Naive B cell (primary cell): ENCODE data around the gene RNF144B. TPM values are rescaled to one million over a fixed set of nuclear protein-coding genes. Genes with fewer than 3 reads are reported as not detected.
A peak's percentile ranks its signal among the peaks of the same experiment; 100 is the strongest.

ENCODE experiments used
- ATAC-seq, 2 donors: fragments of 150-1000 bp; cut with Tn5 transposase; 2 replicates each; pipeline ENCODE4 v1.10.0; 2021; ENCODE audit warnings: low read depth in 2 of 2, mild to moderate bottlenecking in 2 of 2, moderate library complexity in 2 of 2
- DNase-seq: peaks from one replicate; pipeline ENCODE4 v3.0.0; 2022
- H3K27ac Mint-ChIP-seq, 6 donors: one replicate each; pipeline ENCODE4 v1.8.0; 2020 to 2022; ENCODE audit warnings: mild to moderate bottlenecking in 6 of 6, mixed read lengths in 6 of 6, moderate library complexity in 5 of 6, inconsistent platforms in 2 of 6
- H3K27me3 Mint-ChIP-seq, 3 donors: one replicate each; pipeline ENCODE4 v1.8.0; 2021 to 2022; ENCODE audit warnings: mixed read lengths in 3 of 3, mild to moderate bottlenecking in 1 of 3
- H3K36me3 Mint-ChIP-seq, 2 donors: one replicate each; pipeline ENCODE4 v1.8.0; 2020 to 2022; ENCODE audit warnings: mixed read lengths in 2 of 2, inconsistent platforms in 1 of 2, mild to moderate bottlenecking in 1 of 2
- H3K4me1 Mint-ChIP-seq, 3 donors: one replicate each; pipeline ENCODE4 v1.8.0; 2020 to 2022; ENCODE audit warnings: mixed read lengths in 3 of 3, inconsistent platforms in 1 of 3, mild to moderate bottlenecking in 1 of 3, moderate library complexity in 1 of 3
- H3K4me3 Mint-ChIP-seq, 8 donors: one replicate each; pipeline ENCODE4 v1.8.0; 2020 to 2022; ENCODE audit warnings: mild to moderate bottlenecking in 8 of 8, mixed read lengths in 8 of 8, moderate library complexity in 8 of 8, inconsistent platforms in 2 of 8
- H3K9me3 Mint-ChIP-seq, 7 donors: one replicate each; pipeline ENCODE4 v1.8.0; 2020 to 2022; ENCODE audit warnings: mixed read lengths in 7 of 7, mild to moderate bottlenecking in 5 of 7, inconsistent platforms in 2 of 7, moderate library complexity in 1 of 7
- polyA plus RNA-seq, 6 donors: library from polyadenylated mRNA; unstranded; fragments of 300-500 nt; fragmentation: Illumina TruSeq; gene quantifications; one replicate each; pipeline ENCODE4 v1.2.3, GENCODE V29; 2021; ENCODE audit warnings: low read depth in 6 of 6

The RNF144B gene
- polyA plus RNA-seq, 6 donors from 2014 or later, result 3.4 to 17.4 (median 8.9) TPM

- DNase-seq (no peak), ATAC-seq (no peak)
- Mint-ChIP-seq H3K4me1 (peaks cover 10 to 12% (median 11%) of the 10 kb centered on the region in 3 donors), H3K36me3 (no peaks in the 10 kb centered on the region), H3K9me3 (peaks cover 0 to 6% (median 0%) of the 10 kb centered on the region in 7 donors), H3K27ac (peak overlapping the region in 2 of 6 donors; percentile 44 to 52), H3K27me3 (no peaks in the 10 kb centered on the region), H3K4me3 (peak overlapping the region in 2 of 8 donors; percentile 23 to 44)
Observed at GRCh38 chr6:18506382-18507017, 119.3 kb downstream of the RNF144B start.

- DNase-seq (no peak), ATAC-seq (peak in 1 of 2 donors; percentile 43)
- Mint-ChIP-seq H3K27me3 (peaks cover 0 to 1% (median 0%) of the 10 kb centered on the region in 3 donors), H3K4me1 (peaks cover 6 to 10% (median 8%) of the 10 kb centered on the region in 3 donors), H3K4me3 (no peak overlapping the region), H3K9me3 (peaks cover 0 to 6% (median 0%) of the 10 kb centered on the region in 7 donors), H3K36me3 (peaks cover 0 to under 1% of the 10 kb centered on the region in 2 donors), H3K27ac (peak overlapping the region in 1 of 6 donors; percentile 52)
Observed at GRCh38 chr6:18507018-18507415, 119.9 kb downstream of the RNF144B start.

DNA sequence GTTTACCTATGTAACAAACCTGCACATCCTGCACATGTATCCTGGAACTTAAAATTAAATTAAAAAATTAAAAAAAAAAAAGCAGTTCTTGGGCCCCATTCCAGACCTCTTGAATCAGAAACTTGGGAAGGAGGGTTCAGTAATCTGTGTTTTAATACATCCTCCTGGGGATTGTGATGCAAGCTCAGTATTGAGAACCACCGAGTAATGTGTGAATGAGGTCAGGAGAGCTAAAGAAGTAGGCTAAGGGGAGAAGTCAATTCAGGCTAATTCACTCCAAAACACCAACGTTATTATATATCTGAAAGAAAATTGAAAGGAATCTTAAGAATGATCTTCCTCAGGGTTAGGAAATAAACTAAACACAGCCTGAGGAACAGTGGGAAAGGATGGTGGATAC is 120.4 kb downstream of the RNF144B start:
- Mint-ChIP-seq H3K9me3 (peaks cover 0 to 6% (median 0%) of the 10 kb centered on the region in 7 donors), H3K27ac (no peak overlapping the region), H3K27me3 (peaks cover 0 to 5% (median 0%) of the 10 kb centered on the region in 3 donors), H3K36me3 (peaks cover 0 to 4% of the 10 kb centered on the region in 2 donors), H3K4me3 (no peak overlapping the region), H3K4me1 (peaks cover 6 to 10% (median 8%) of the 10 kb centered on the region in 3 donors)
- no peak for DNase-seq
- no peak for ATAC-seq

- no peak overlapping the region for H3K4me3 Mint-ChIP-seq
- DNase-seq, result no peak
- no peak overlapping the region for H3K27ac Mint-ChIP-seq
- H3K27me3 Mint-ChIP-seq, result peaks cover 0 to 9% (median 5%) of the 10 kb centered on the region in 3 donors
- H3K4me1 Mint-ChIP-seq, result peaks cover 6 to 10% (median 8%) of the 10 kb centered on the region in 3 donors
- no peak for ATAC-seq
- H3K36me3 Mint-ChIP-seq, result peaks cover 0 to 4% of the 10 kb centered on the region in 2 donors
- peaks cover 0 to 6% (median 0%) of the 10 kb centered on the region in 7 donors for H3K9me3 Mint-ChIP-seq
Observed at GRCh38 chr6:18509871-18510643, 122.9 kb downstream of the RNF144B start.

- ATAC-seq (no peak), DNase-seq (no peak)
- Mint-ChIP-seq H3K27ac (no peak overlapping the region), H3K4me1 (peaks cover 6 to 10% (median 8%) of the 10 kb centered on the region in 3 donors), H3K4me3 (no peak overlapping the region), H3K27me3 (peaks cover 0 to 9% (median 5%) of the 10 kb centered on the region in 3 donors), H3K36me3 (peaks cover 0 to 4% of the 10 kb centered on the region in 2 donors), H3K9me3 (peaks cover 0 to 6% (median 0%) of the 10 kb centered on the region in 7 donors)
Observed at GRCh38 chr6:18510644-18511033, 123.5 kb downstream of the RNF144B start.

DNA sequence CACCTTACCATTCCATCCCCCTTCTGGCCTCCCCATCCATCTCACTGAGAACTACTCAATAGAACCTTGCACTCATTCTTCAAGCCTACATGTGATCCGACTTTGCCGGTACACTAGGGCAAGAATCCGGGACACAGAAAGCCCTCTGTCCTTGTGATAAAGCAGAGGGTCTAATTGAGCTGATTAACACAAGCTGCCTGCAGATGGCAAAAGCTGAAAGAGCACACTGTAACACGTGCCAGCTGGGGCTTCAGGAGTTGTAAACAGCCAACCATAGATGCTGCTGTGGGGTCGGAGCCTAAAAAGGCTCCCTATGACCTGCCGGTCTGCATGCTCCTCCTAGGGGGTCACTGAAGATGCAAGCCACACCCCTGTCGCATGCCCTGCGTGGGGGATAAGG is 124.1 kb downstream of the RNF144B start:
- H3K4me1 Mint-ChIP-seq, result peaks cover 6 to 10% (median 8%) of the 10 kb centered on the region in 3 donors
- H3K4me3 Mint-ChIP-seq, result no peak overlapping the region
- peaks cover 0 to 6% (median 0%) of the 10 kb centered on the region in 7 donors for H3K9me3 Mint-ChIP-seq
- H3K36me3 Mint-ChIP-seq, result peaks cover 0 to 4% of the 10 kb centered on the region in 2 donors
- H3K27me3 Mint-ChIP-seq, result peaks cover 0 to 9% (median 5%) of the 10 kb centered on the region in 3 donors
- H3K27ac Mint-ChIP-seq, result no peak overlapping the region
- ATAC-seq (no peak), DNase-seq (no peak)

DNA sequence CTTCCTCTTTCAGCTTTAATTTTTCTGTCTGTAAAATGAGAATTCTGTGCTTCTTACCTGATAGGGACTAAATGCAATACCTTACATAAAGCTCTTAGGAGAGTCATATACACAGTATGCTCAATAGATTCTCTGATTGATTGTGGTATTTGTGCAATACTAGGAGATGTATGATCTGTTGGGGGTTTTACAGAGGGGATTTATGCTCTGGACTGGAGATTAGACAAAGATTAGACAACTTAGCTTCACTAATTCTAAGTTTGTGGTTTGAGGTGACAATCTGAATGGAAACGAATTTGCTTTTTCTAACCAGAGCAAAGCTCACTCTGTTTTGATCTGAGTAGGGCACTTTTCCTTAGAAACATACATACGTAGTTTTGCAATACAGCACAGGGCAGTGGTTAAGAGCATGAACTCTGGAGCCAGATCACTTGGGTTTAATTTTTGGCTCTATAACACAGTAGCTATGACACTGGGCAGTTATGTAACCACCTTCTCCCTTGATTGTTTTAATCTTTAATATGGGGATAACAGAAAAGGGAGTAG is 126.2 kb downstream of the RNF144B start:
- no peak for ATAC-seq
- H3K4me1 Mint-ChIP-seq, result no peaks in the 10 kb centered on the region
- DNase-seq, result no peak
- peaks cover 0 to 4% of the 10 kb centered on the region in 2 donors for H3K36me3 Mint-ChIP-seq
- H3K27me3 Mint-ChIP-seq, result peaks cover 0 to 9% (median 5%) of the 10 kb centered on the region in 3 donors
- H3K4me3 Mint-ChIP-seq, result no peak overlapping the region
- no peaks in the 10 kb centered on the region for H3K9me3 Mint-ChIP-seq
- no peak overlapping the region for H3K27ac Mint-ChIP-seq

DNA sequence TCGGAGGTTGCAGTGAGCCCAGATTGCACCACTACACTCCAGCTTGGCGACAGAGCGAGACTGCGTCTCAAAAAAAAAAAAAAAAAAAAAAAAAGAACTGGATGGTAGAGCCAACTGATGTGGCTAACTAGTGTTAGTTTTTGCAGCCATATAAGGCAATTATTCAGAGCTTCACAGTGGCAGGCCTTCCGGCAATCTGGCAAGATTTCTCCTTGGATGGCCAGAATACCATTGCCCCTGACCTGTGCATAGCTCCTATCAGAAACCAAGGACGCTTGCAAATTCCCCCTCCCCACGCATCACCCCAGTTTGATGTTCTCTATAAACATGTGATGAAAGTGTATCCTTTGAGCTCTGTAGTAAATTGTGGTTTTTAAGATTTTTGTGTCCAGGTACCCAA is 127.0 kb downstream of the RNF144B start:
- ATAC-seq, result no peak
- H3K4me3 Mint-ChIP-seq, result no peak overlapping the region
- no peak overlapping the region for H3K27ac Mint-ChIP-seq

DNA sequence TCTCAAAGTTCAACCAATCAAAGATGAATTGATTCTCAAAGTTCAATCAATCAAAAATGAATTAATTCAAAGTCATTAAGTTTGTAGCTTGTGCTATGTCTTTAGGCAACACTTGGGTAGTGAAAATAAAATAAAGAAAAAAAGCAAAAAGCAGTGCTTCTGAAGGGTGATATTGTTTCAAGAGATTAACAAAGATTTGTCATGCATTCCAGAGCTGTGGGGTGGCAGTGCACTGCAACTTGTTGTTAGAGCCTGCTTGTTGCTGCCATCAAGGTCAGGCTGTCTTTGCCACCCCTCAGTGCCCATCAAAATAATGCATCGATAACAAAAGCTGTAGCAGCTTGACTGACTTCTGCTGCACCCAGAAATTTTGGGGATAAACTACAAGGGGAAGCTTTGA is 128.6 kb downstream of the RNF144B start:
- H3K27me3 Mint-ChIP-seq, result peaks cover 0 to 9% (median 5%) of the 10 kb centered on the region in 3 donors
- H3K4me3 Mint-ChIP-seq, result no peak overlapping the region
- no peaks in the 10 kb centered on the region for H3K9me3 Mint-ChIP-seq
- peaks cover 0 to 4% of the 10 kb centered on the region in 2 donors for H3K36me3 Mint-ChIP-seq
- H3K27ac Mint-ChIP-seq, result no peak overlapping the region
- DNase-seq (no peak), ATAC-seq (no peak)
- no peaks in the 10 kb centered on the region for H3K4me1 Mint-ChIP-seq

More for the DNA sequence above, 127.0 kb downstream of the RNF144B start:
- H3K36me3 Mint-ChIP-seq, result peaks cover 0 to 4% of the 10 kb centered on the region in 2 donors
- H3K27me3 Mint-ChIP-seq, result peaks cover 0 to 9% (median 5%) of the 10 kb centered on the region in 3 donors
- H3K4me1 Mint-ChIP-seq, result no peaks in the 10 kb centered on the region
- H3K9me3 Mint-ChIP-seq, result no peaks in the 10 kb centered on the region
- DNase-seq, result no peak

Other genes with a start within 250 kb of the RNF144B start
- gene TPMT, start 232.3 kb upstream of the RNF144B start, polyA plus RNA-seq, result 1 to 10 TPM; 4.8 to 6.9 (median 5.9) TPM
- gene KDM1B, start 231.9 kb upstream of the RNF144B start, polyA plus RNA-seq, result 10 to 100 TPM in 1 of 6 donors, 1 to 10 TPM in 5; 2.5 to 11.3 (median 6.3) TPM
- 10 to 100 TPM; 32.5 to 61.2 (median 52.2) TPM for gene DEK, start 122.8 kb upstream of the RNF144B start, polyA plus RNA-seq